ENCODE data around the gene SNTG2. TPM values are rescaled to one million over a fixed set of nuclear protein-coding genes. Genes with fewer than 3 reads are reported as not detected.

SNTG2 gene
- total and polyA plus RNA-seq, 11 donors: 0.19 to 3.2 (median 0.93) TPM

GRCh38 chr2:923832-924601 lies 26.6 kb upstream of the SNTG2 start:
- Histone ChIP-seq H3K4me3 (no peak overlapping the region), H3K27ac (no peak overlapping the region), H3K27me3 (peaks cover 0 to 13% (median 0%) of the 10 kb centered on the region in 9 donors), H3K9me3 (no peaks in the 10 kb centered on the region), H3K36me3 (no peaks in the 10 kb centered on the region), H3K4me1 (peaks cover 0 to 4% (median 0%) of the 10 kb centered on the region in 12 donors)
- intact Hi-C loops (cut with DNase I): no loop called here
- ATAC-seq: no peak
- TF ChIP-seq POLR2A (IDR thresholded peaks at IDR 0.05) (no peak), CTCF (IDR thresholded peaks at IDR 0.05) (no peak)
- DNase-seq: no peak
- 69 to 81% (median 72%) methylated on average over 8 of the region's 8 CpGs for WGBS, 4 donors

GRCh38 chr2:924701-925100 lies 25.9 kb upstream of the SNTG2 start:
- Histone ChIP-seq H3K27me3 (peaks cover 0 to 13% (median 0%) of the 10 kb centered on the region in 9 donors), H3K4me1 (peaks cover 0 to 4% (median 0%) of the 10 kb centered on the region in 12 donors), H3K4me3 (no peak overlapping the region), H3K27ac (no peak overlapping the region), H3K9me3 (no peaks in the 10 kb centered on the region), H3K36me3 (no peaks in the 10 kb centered on the region)
- TF ChIP-seq CTCF (IDR thresholded peaks at IDR 0.05) (no peak), POLR2A (IDR thresholded peaks at IDR 0.05) (no peak)
- DNase-seq (no peak), ATAC-seq (no peak)
- 57 to 69% (median 66%) methylated on average over 5 of the region's 5 CpGs for WGBS, 4 donors
- intact Hi-C loops (cut with DNase I): no loop called here

GRCh38 chr2:925309-925708 lies 25.3 kb upstream of the SNTG2 start:
- intact Hi-C loops (cut with DNase I): no loop called here
- H3K9me3 ChIP-seq: no peaks in the 10 kb centered on the region
- no peak overlapping the region for H3K4me3 ChIP-seq
- WGBS, 4 donors: 74 to 89% (median 78%) methylated on average over 4 of the region's 4 CpGs
- DNase-seq (no peak), ATAC-seq (no peak)
- H3K27ac ChIP-seq: no peak overlapping the region
- peaks cover 0 to 4% (median 0%) of the 10 kb centered on the region in 12 donors for H3K4me1 ChIP-seq
- peaks cover 0 to 8% (median 0%) of the 10 kb centered on the region in 9 donors for H3K27me3 ChIP-seq
- no peaks in the 10 kb centered on the region for H3K36me3 ChIP-seq
- no peak for TF ChIP-seq CTCF (IDR thresholded peaks at IDR 0.05)

- no peak for TF ChIP-seq POLR2A (IDR thresholded peaks at IDR 0.05)
- TF ChIP-seq CTCF (IDR thresholded peaks at IDR 0.05): no peak
- H3K27me3 ChIP-seq: peaks cover 0 to 5% (median 0%) of the 10 kb centered on the region in 9 donors
- no peak overlapping the region for H3K4me3 ChIP-seq
- H3K27ac ChIP-seq: no peak overlapping the region
- intact Hi-C loops (cut with DNase I): no loop called here
- peaks cover 0 to 4% (median 0%) of the 10 kb centered on the region in 12 donors for H3K4me1 ChIP-seq
- H3K9me3 ChIP-seq: no peaks in the 10 kb centered on the region
- DNase-seq (no peak), ATAC-seq (no peak)
- no peaks in the 10 kb centered on the region for H3K36me3 ChIP-seq
- 72 to 80% (median 76%) methylated on average over 8 of the region's 8 CpGs for WGBS, 4 donors
Observed at GRCh38 chr2:925711-926110, 24.9 kb upstream of the SNTG2 start.

All from heart left ventricle (tissue), 16 donors.